Measurements from ENCODE around the gene NDUFB4.
A peak's percentile ranks its signal among the peaks of the same experiment; 100 is the strongest.

Gene NDUFB4

GRCh38 chr3:120597445-120598049, 1.4 kb downstream of the NDUFB4 start:
- peaks cover 5% of the 10 kb centered on the region for H3K4me1 Mint-ChIP-seq
- no peak overlapping the region for H3K4me3 Mint-ChIP-seq
- peaks cover 3% of the 10 kb centered on the region for H3K27me3 Mint-ChIP-seq (ENCODE audit: low read depth, poor library complexity)
- DNase-seq, result no peak
- no peak for TF ChIP-seq CTCF (IDR thresholded peaks at IDR 0.05)
- no peak overlapping the region for H3K27ac Mint-ChIP-seq
- H3K36me3 Mint-ChIP-seq (ENCODE audit: low read depth), result peaks cover 15% of the 10 kb centered on the region
- H3K9me3 Mint-ChIP-seq, result no peaks in the 10 kb centered on the region

GRCh38 chr3:120599211-120599610, 3.1 kb downstream of the NDUFB4 start:
- Mint-ChIP-seq H3K4me1 (peaks cover 5% of the 10 kb centered on the region), H3K27ac (no peak overlapping the region), H3K36me3 (ENCODE audit: low read depth) (peaks cover 18% of the 10 kb centered on the region), H3K27me3 (ENCODE audit: low read depth, poor library complexity) (peaks cover 3% of the 10 kb centered on the region), H3K9me3 (no peaks in the 10 kb centered on the region), H3K4me3 (no peak overlapping the region)
- no peak for TF ChIP-seq CTCF (IDR thresholded peaks at IDR 0.05)
- DNase-seq, result no peak

- H3K4me1 Mint-ChIP-seq, result peaks cover 5% of the 10 kb centered on the region
- no peak for TF ChIP-seq CTCF (IDR thresholded peaks at IDR 0.05)
- no peaks in the 10 kb centered on the region for H3K9me3 Mint-ChIP-seq
- H3K27ac Mint-ChIP-seq, result peak overlapping the region; percentile 44
- no peak for DNase-seq
- no peaks in the 10 kb centered on the region for H3K27me3 Mint-ChIP-seq (ENCODE audit: low read depth, poor library complexity)
- peaks cover 18% of the 10 kb centered on the region for H3K36me3 Mint-ChIP-seq (ENCODE audit: low read depth)
- no peak overlapping the region for H3K4me3 Mint-ChIP-seq
Observed at GRCh38 chr3:120601554-120601953, 5.4 kb downstream of the NDUFB4 start.

- H3K36me3 Mint-ChIP-seq (ENCODE audit: low read depth), result peaks cover 18% of the 10 kb centered on the region
- H3K4me1 Mint-ChIP-seq, result peaks cover 5% of the 10 kb centered on the region
- no peak for DNase-seq
- H3K4me3 Mint-ChIP-seq, result no peak overlapping the region
- TF ChIP-seq CTCF (IDR thresholded peaks at IDR 0.05), result no peak
- H3K27ac Mint-ChIP-seq, result no peak overlapping the region
- H3K9me3 Mint-ChIP-seq, result no peaks in the 10 kb centered on the region
- no peaks in the 10 kb centered on the region for H3K27me3 Mint-ChIP-seq (ENCODE audit: low read depth, poor library complexity)
Observed at GRCh38 chr3:120602682-120603081, 6.5 kb downstream of the NDUFB4 start.

- Mint-ChIP-seq H3K4me1 (peaks cover 5% of the 10 kb centered on the region), H3K9me3 (no peaks in the 10 kb centered on the region), H3K27me3 (ENCODE audit: low read depth, poor library complexity) (no peaks in the 10 kb centered on the region), H3K4me3 (no peak overlapping the region), H3K27ac (peak overlapping the region; percentile 15), H3K36me3 (ENCODE audit: low read depth) (peaks cover 18% of the 10 kb centered on the region)
- no peak for TF ChIP-seq CTCF (IDR thresholded peaks at IDR 0.05)
- DNase-seq, result no peak
Observed at GRCh38 chr3:120604382-120604781, 8.2 kb downstream of the NDUFB4 start.

GRCh38 chr3:120604784-120605183, 8.6 kb downstream of the NDUFB4 start:
- Mint-ChIP-seq H3K36me3 (ENCODE audit: low read depth) (peaks cover 18% of the 10 kb centered on the region), H3K4me1 (peaks cover 5% of the 10 kb centered on the region), H3K4me3 (no peak overlapping the region), H3K27me3 (ENCODE audit: low read depth, poor library complexity) (no peaks in the 10 kb centered on the region), H3K9me3 (no peaks in the 10 kb centered on the region), H3K27ac (peak overlapping the region; percentile 15)
- no peak for DNase-seq
- no peak for TF ChIP-seq CTCF (IDR thresholded peaks at IDR 0.05)
